Measurements from ENCODE around the gene FLRT1.

DNA sequence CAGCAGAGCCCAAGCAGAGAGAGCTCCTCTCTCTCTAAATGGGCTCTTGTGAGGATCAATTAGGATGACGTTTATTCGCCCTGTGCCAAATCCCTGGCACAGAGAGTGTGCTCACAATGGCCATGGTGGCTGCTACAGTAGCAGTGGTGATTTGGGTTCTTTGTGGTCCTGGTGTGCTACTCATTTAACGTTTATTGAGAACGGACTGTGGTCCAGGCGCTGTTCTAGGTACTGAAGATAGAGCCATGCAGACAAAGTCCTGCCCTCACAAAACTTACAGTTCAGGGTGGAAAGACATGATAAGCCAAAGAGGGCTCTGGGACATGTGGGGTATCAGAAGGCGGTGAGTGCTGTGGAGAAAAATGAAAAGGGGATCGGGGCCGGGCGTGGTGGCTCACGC lies 44.2 kb upstream of the FLRT1 start:
- TF ChIP-seq, protein P1, sequence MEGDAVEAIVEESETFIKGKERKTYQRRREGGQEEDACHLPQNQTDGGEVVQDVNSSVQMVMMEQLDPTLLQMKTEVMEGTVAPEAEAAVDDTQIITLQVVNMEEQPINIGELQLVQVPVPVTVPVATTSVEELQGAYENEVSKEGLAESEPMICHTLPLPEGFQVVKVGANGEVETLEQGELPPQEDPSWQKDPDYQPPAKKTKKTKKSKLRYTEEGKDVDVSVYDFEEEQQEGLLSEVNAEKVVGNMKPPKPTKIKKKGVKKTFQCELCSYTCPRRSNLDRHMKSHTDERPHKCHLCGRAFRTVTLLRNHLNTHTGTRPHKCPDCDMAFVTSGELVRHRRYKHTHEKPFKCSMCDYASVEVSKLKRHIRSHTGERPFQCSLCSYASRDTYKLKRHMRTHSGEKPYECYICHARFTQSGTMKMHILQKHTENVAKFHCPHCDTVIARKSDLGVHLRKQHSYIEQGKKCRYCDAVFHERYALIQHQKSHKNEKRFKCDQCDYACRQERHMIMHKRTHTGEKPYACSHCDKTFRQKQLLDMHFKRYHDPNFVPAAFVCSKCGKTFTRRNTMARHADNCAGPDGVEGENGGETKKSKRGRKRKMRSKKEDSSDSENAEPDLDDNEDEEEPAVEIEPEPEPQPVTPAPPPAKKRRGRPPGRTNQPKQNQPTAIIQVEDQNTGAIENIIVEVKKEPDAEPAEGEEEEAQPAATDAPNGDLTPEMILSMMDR (conservative IDR thresholded peaks at IDR 0.05 in 1 of 2, IDR thresholded peaks at IDR 0.05 in 1 of 2; ENCODE audit: low read depth in 1 of 2, low read length in 2 of 2) = no peak
- no peak for TF ChIP-seq EZH2 (IDR thresholded peaks at IDR 0.05; ENCODE audit: low read length, missing control alignments)

Measured in fibroblast of lung (primary cell).